Ovary (tissue), 3 donors: ENCODE results near the gene OGFRL1.

Experiments used
- EP300 ChIP-seq: sonication (generic); formaldehyde crosslinking; IDR thresholded peaks from one replicate; pipeline ENCODE4 v1.6.1; 2017; ENCODE audit warnings: antibody characterized with exemption
- POLR2A ChIP-seq: fragments of 450-650 bp; IDR thresholded peaks from one replicate; pipeline ENCODE4 v1.6.1; 2017; ENCODE audit warnings: antibody characterized with exemption, mild to moderate bottlenecking, moderate library complexity
- TF ChIP-seq, protein P1 (sequence below), 3 donors: fragments of 450-650 bp in 2 of 3; fragments of 200-600 bp in 1 of 3; IDR thresholded peaks; one replicate each; pipeline versions ENCODE4 v1.5.1 to v1.8.0; 2016 to 2022; ENCODE audit warnings: antibody characterized with exemption in 3 of 3, mild to moderate bottlenecking in 1 of 3
- donor health status: DM: no; HTN: no; CAD: no.

GRCh38 chr6:71280701-71281100, 7.9 kb upstream of the OGFRL1 start:
- TF ChIP-seq, protein P1, sequence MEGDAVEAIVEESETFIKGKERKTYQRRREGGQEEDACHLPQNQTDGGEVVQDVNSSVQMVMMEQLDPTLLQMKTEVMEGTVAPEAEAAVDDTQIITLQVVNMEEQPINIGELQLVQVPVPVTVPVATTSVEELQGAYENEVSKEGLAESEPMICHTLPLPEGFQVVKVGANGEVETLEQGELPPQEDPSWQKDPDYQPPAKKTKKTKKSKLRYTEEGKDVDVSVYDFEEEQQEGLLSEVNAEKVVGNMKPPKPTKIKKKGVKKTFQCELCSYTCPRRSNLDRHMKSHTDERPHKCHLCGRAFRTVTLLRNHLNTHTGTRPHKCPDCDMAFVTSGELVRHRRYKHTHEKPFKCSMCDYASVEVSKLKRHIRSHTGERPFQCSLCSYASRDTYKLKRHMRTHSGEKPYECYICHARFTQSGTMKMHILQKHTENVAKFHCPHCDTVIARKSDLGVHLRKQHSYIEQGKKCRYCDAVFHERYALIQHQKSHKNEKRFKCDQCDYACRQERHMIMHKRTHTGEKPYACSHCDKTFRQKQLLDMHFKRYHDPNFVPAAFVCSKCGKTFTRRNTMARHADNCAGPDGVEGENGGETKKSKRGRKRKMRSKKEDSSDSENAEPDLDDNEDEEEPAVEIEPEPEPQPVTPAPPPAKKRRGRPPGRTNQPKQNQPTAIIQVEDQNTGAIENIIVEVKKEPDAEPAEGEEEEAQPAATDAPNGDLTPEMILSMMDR (IDR thresholded peaks at IDR 0.05): no peak
- TF ChIP-seq EP300 (no peak), POLR2A (no peak)
